Measurements from ENCODE around the gene PPM1A.

PPM1A gene

GRCh38 chr14:60248697-60249318 lies at the start of gene PPM1A:
TSS of gene PPM1A (plus strand) at chr14:60249221. CDS start at chr14:60282704, 33,483 bp downstream.
- peak; percentile 86 for DNase-seq (ENCODE audit: low spot score)

- DNase-seq (ENCODE audit: low spot score): no peak
Measured at GRCh38 chr14:60199321-60199720, 49.7 kb upstream of the PPM1A start.

- DNase-seq (ENCODE audit: low spot score): peak; percentile 78
Measured at GRCh38 chr14:60204104-60204842, 44.7 kb upstream of the PPM1A start.

- peak; percentile 46 for DNase-seq (ENCODE audit: low spot score)
Measured at GRCh38 chr14:60204843-60205774, 43.9 kb upstream of the PPM1A start.

- DNase-seq (ENCODE audit: low spot score): no peak
Measured at GRCh38 chr14:60206249-60206670, 42.8 kb upstream of the PPM1A start.

GRCh38 chr14:60206837-60207533 lies 42.0 kb upstream of the PPM1A start:
- DNase-seq (ENCODE audit: low spot score): no peak

GRCh38 chr14:60210703-60211102 lies 38.3 kb upstream of the PPM1A start:
- no peak for DNase-seq (ENCODE audit: low spot score)

- no peak for DNase-seq (ENCODE audit: low spot score)
Measured at GRCh38 chr14:60211153-60211552, 37.9 kb upstream of the PPM1A start.

GRCh38 chr14:60212503-60213371 lies 36.3 kb upstream of the PPM1A start:
- DNase-seq (ENCODE audit: low spot score): no peak

- DNase-seq (ENCODE audit: low spot score): no peak
Measured at GRCh38 chr14:60214003-60214402, 35.0 kb upstream of the PPM1A start.

- DNase-seq (ENCODE audit: low spot score): no peak
Measured at GRCh38 chr14:60214415-60215126, 34.5 kb upstream of the PPM1A start.

- no peak for DNase-seq (ENCODE audit: low spot score)
Measured at GRCh38 chr14:60215127-60215444, 33.9 kb upstream of the PPM1A start.

- DNase-seq (ENCODE audit: low spot score): no peak
Measured at GRCh38 chr14:60215520-60216420, 33.3 kb upstream of the PPM1A start.

GRCh38 chr14:60217713-60218112 lies 31.3 kb upstream of the PPM1A start:
- no peak for DNase-seq (ENCODE audit: low spot score)

- DNase-seq (ENCODE audit: low spot score): peak; percentile 11
Measured at GRCh38 chr14:60220084-60220483, 28.9 kb upstream of the PPM1A start.

GRCh38 chr14:60220917-60221316 lies 28.1 kb upstream of the PPM1A start:
- no peak for DNase-seq (ENCODE audit: low spot score)

- DNase-seq (ENCODE audit: low spot score): no peak
Measured at GRCh38 chr14:60221457-60221856, 27.6 kb upstream of the PPM1A start.

- DNase-seq (ENCODE audit: low spot score): no peak
Measured at GRCh38 chr14:60222820-60223219, 26.2 kb upstream of the PPM1A start.

- no peak for DNase-seq (ENCODE audit: low spot score)
Measured at GRCh38 chr14:60225265-60225664, 23.8 kb upstream of the PPM1A start.

Data from NAMALWA (cell line).